Keratinocyte (primary cell): ENCODE measurements around the gene NT5DC2. TPM values are rescaled to one million over a fixed set of nuclear protein-coding genes. Genes with fewer than 3 reads are reported as not detected.

ENCODE experiments used
- DNase-seq: peaks from one replicate; pipeline ENCODE4 v3.0.0-alpha.2; 2011; ENCODE audit warnings: low read depth, missing footprints, low spot score
- FAIRE-seq: peaks from 2 replicates; lab custom pipeline; 2011; peaks lifted over from hg19 to GRCh38; lab: Jason Lieb, UNC
- H2AFZ ChIP-seq: 2 replicates; pipeline ENCODE4 v1.6.0; 2012; ENCODE audit warnings: low read length, control low read depth, inconsistent platforms; ENCODE audit not compliant: control insufficient read depth
- H3K27ac ChIP-seq: 2 replicates; pipeline ENCODE4 v1.5.1; 2011; ENCODE audit warnings: low read length; ENCODE audit not compliant: control insufficient read depth, insufficient read depth
- H3K27me3 ChIP-seq: 3 replicates; pipeline ENCODE4 v1.6.0; 2011; ENCODE audit warnings: low read length; ENCODE audit not compliant: control insufficient read depth, insufficient read depth; ENCODE audit errors: extremely low read depth
- H3K36me3 ChIP-seq, 2 experiments: 2 replicates in 1 of 2; 3 replicates in 1 of 2; pipeline ENCODE4 v1.5.1; 2011; ENCODE audit warnings: low read length in 2 of 2, mild to moderate bottlenecking in 1 of 2; ENCODE audit not compliant: control insufficient read depth in 2 of 2, insufficient read depth in 2 of 2; ENCODE audit errors: extremely low read depth in 1 of 2
- H3K4me1 ChIP-seq: 3 replicates; pipeline ENCODE4 v1.5.1; 2011; ENCODE audit warnings: low read length; ENCODE audit not compliant: control insufficient read depth, insufficient read depth; ENCODE audit errors: extremely low read depth
- H3K4me2 ChIP-seq: 3 replicates; pipeline ENCODE4 v1.6.0; 2011; ENCODE audit warnings: low read depth, low read length; ENCODE audit not compliant: control insufficient read depth, insufficient read depth; ENCODE audit errors: extremely low read depth
- H3K4me3 ChIP-seq, 3 experiments: fragments of 200-600 bp in 1 of 3; sonication (generic) in 1 of 3; 2 replicates in 2 of 3; 3 replicates in 1 of 3; pipeline ENCODE4 v1.5.1; 2011 to 2016; ENCODE audit warnings: low read length in 3 of 3, mild to moderate bottlenecking in 3 of 3, control low read depth in 2 of 3, inconsistent platforms in 1 of 3, low read depth in 1 of 3, mixed read lengths in 1 of 3, mixed run types in 1 of 3, moderate library complexity in 1 of 3; ENCODE audit not compliant: control insufficient read depth in 2 of 3, insufficient read depth in 2 of 3; ENCODE audit errors: extremely low read depth in 1 of 3
- H3K79me2 ChIP-seq: 2 replicates; pipeline ENCODE4 v1.6.0; 2012; ENCODE audit warnings: low read length; ENCODE audit not compliant: control insufficient read depth, insufficient read depth
- H3K9ac ChIP-seq: 3 replicates; pipeline ENCODE4 v1.6.0; 2011; ENCODE audit warnings: low read length; ENCODE audit not compliant: control insufficient read depth, insufficient read depth; ENCODE audit errors: extremely low read depth
- H3K9me1 ChIP-seq: 3 replicates; pipeline ENCODE4 v1.6.0; 2011; ENCODE audit warnings: low read length; ENCODE audit not compliant: control insufficient read depth, insufficient read depth; ENCODE audit errors: extremely low read depth
- H3K9me3 ChIP-seq: 2 replicates; pipeline ENCODE4 v1.5.1; 2012; ENCODE audit warnings: low read depth, low read length; ENCODE audit not compliant: control insufficient read depth
- H4K20me1 ChIP-seq: 3 replicates; pipeline ENCODE4 v1.6.0; 2011; ENCODE audit warnings: low read length; ENCODE audit not compliant: control insufficient read depth, insufficient read depth; ENCODE audit errors: extremely low read depth
- CTCF ChIP-seq, 3 experiments: IDR thresholded peaks in 1 of 3; conservative IDR thresholded peaks in 1 of 3; optimal IDR thresholded peaks in 1 of 3; 2 replicates in 2 of 3; 3 replicates in 1 of 3; pipeline versions ENCODE3 to v1.5.1; 2011; ENCODE audit warnings: low read length in 3 of 3, mild to moderate bottlenecking in 3 of 3, moderate library complexity in 2 of 3, control low read depth in 1 of 3, inconsistent platforms in 1 of 3; ENCODE audit not compliant: insufficient read depth in 2 of 3; ENCODE audit errors: extremely low read depth in 1 of 3
- EZH2 ChIP-seq: IDR thresholded peaks from one replicate; pipeline ENCODE4 v1.6.1; 2012; ENCODE audit warnings: inconsistent platforms, mild to moderate bottlenecking, low read length, moderate library complexity
- dilution Hi-C: fragments of 300-500 bp; cut with MboI; formaldehyde crosslinking; loops from one replicate; pipeline ENCODE4 v1.7.0; 2020; ENCODE audit warnings: low sequenced_read_pairs; ENCODE audit not compliant: extremely low pct_ligation_motif_present
- polyA plus RNA-seq, 5 experiments: library from polyadenylated mRNA; depleted of rRNA in 3 of 5; stranded (reverse) in 3 of 5; stranded (forward) in 1 of 5; unstranded in 1 of 5; fragments of >200 nt; gene quantifications; 1 replicate in 1 of 5; 2 replicates in 3 of 5; 3 replicates in 1 of 5; pipeline versions ENCODE4 v1.2.1 to v1.2.3, GENCODE V29; 2011 to 2012; ENCODE audit warnings: missing spikeins in 2 of 5, low read depth in 1 of 5, low replicate concordance in 1 of 5

The NT5DC2 gene
- polyA plus RNA-seq, 1 donor (not counting 4 experiments of a cell fraction or from before 2014, with no cell fraction given) = 54.7 TPM

GRCh38 chr3:52487788-52488691 is 45.6 kb downstream of the NT5DC2 start:
- DNase-seq (no peak), FAIRE-seq (no peak)
- Histone ChIP-seq H3K4me3 (no peak overlapping the region), H3K36me3 (peaks cover 28 to 55% of the 10 kb centered on the region in 2 experiments), H3K9me1 (no peaks in the 10 kb centered on the region), H3K27me3 (no peaks in the 10 kb centered on the region), H3K79me2 (peaks cover 3% of the 10 kb centered on the region), H3K4me1 (peaks cover 12% of the 10 kb centered on the region), H3K9ac (no peak overlapping the region), H3K4me2 (no peak overlapping the region), H4K20me1 (peaks cover under 1% of the 10 kb centered on the region), H3K27ac (no peak overlapping the region), H2AFZ (no peak overlapping the region), H3K9me3 (no peaks in the 10 kb centered on the region)
- no peak for TF ChIP-seq CTCF (optimal IDR thresholded peaks at IDR 0.05 in 1 of 3, IDR thresholded peaks at IDR 0.05 in 1 of 3, conservative IDR thresholded peaks at IDR 0.05 in 1 of 3; ENCODE audit: extremely low read depth in 1 of 3, insufficient read depth in 2 of 3, low read length in 3 of 3)
- no peak for TF ChIP-seq EZH2
- dilution Hi-C loops = no loop called here

- Histone ChIP-seq H2AFZ (no peak overlapping the region), H3K36me3 (peaks cover 30 to 51% of the 10 kb centered on the region in 2 experiments), H3K4me1 (peaks cover 12% of the 10 kb centered on the region), H3K79me2 (peaks cover 3% of the 10 kb centered on the region), H3K4me3 (no peak overlapping the region), H3K9me1 (no peaks in the 10 kb centered on the region), H3K27me3 (no peaks in the 10 kb centered on the region), H3K4me2 (no peak overlapping the region), H3K27ac (no peak overlapping the region), H3K9ac (no peak overlapping the region), H4K20me1 (no peaks in the 10 kb centered on the region), H3K9me3 (no peaks in the 10 kb centered on the region)
- DNase-seq (no peak), FAIRE-seq (no peak)
- TF ChIP-seq CTCF (optimal IDR thresholded peaks at IDR 0.05 in 1 of 3, IDR thresholded peaks at IDR 0.05 in 1 of 3, conservative IDR thresholded peaks at IDR 0.05 in 1 of 3; ENCODE audit: extremely low read depth in 1 of 3, insufficient read depth in 2 of 3, low read length in 3 of 3) = no peak
- dilution Hi-C loops = no loop called here
Observed at GRCh38 chr3:52487050-52487787, 46.4 kb downstream of the NT5DC2 start.
